HepG2 (cell line): ENCODE data around the gene TIMM44. TPM values are rescaled to one million over a fixed set of nuclear protein-coding genes. Genes with fewer than 3 reads are reported as not detected.

ENCODE experiments used
- ATAC-seq: fragments of 200-7000 bp; cut with Tn5 transposase; 3 replicates; pipeline ENCODE4 v1.9.1; 2020; ENCODE audit warnings: mild to moderate bottlenecking, moderate library complexity
- BruUV-seq: library from RNA; stranded (reverse); fragments of 400-500 nt; replicated peaks from 2 replicates; lab custom pipeline; 2021; lab: Mats Ljungman, UMichigan
- CTCF ChIA-PET: fragments of 300-600 bp; formaldehyde crosslinking; extraction: SDS; loops from one replicate; lab custom pipeline; 2021; ENCODE audit warnings: low total read pairs, inconsistent platforms, low intra/inter-chr PET ratio; lab: Yijun Ruan, JAX
- POLR2A ChIA-PET: fragments of 350-600 bp; sonication (Branson Sonifier 250); formaldehyde crosslinking; loops from one replicate; lab custom pipeline; 2020; ENCODE audit warnings: antibody characterized with exemption, inconsistent platforms; lab: Yijun Ruan, JAX
- DNase-seq: peaks from one replicate; pipeline ENCODE4 v3.0.0-alpha.2; 2015; ENCODE audit warnings: low spot score
- FAIRE-seq: peaks from 3 replicates; lab custom pipeline; 2011; peaks lifted over from hg19 to GRCh38; lab: Jason Lieb, UNC
- H2AFZ ChIP-seq: one replicate; pipeline ENCODE4 v1.6.1; 2011; ENCODE audit warnings: low read length, inconsistent platforms
- H3K27ac ChIP-seq: fragments of 300-600 bp; 3 replicates; pipeline ENCODE4 v1.8.0; 2011; ENCODE audit warnings: mixed run types, mild to moderate bottlenecking, mixed read lengths, low read length, inconsistent platforms; ENCODE audit not compliant: insufficient read depth; ENCODE audit errors: extremely low read length
- H3K27me3 ChIP-seq, 2 experiments: fragments of 200-600 bp in 1 of 2; 2 replicates in 1 of 2; 3 replicates in 1 of 2; pipeline versions ENCODE4 v1.6.0 to v1.8.0; 2011; ENCODE audit warnings: low read length in 2 of 2, mild to moderate bottlenecking in 2 of 2, moderate library complexity in 2 of 2, inconsistent platforms in 1 of 2; ENCODE audit not compliant: insufficient read depth in 2 of 2, control insufficient read depth in 1 of 2
- H3K36me3 ChIP-seq, 2 experiments: fragments of 200-600 bp in 1 of 2; replicated peaks in 1 of 2; 2 replicates in 1 of 2; 3 replicates in 1 of 2; pipeline versions ENCODE4 v1.5.1 to v1.8.0; 2011; ENCODE audit warnings: low read length in 2 of 2, inconsistent platforms in 1 of 2; ENCODE audit not compliant: insufficient read depth in 2 of 2, control insufficient read depth in 1 of 2
- H3K4me1 ChIP-seq: 2 replicates; pipeline ENCODE4 v1.5.1; 2012; ENCODE audit warnings: low read length, inconsistent platforms; ENCODE audit not compliant: insufficient read depth
- H3K4me2 ChIP-seq: 2 replicates; pipeline ENCODE4 v1.6.0; 2011; ENCODE audit warnings: low read depth, low read length, inconsistent platforms
- H3K4me3 ChIP-seq, 3 experiments: fragments of 200-600 bp in 1 of 3; sonication (generic), shearing (Covaris generic) in 1 of 3; replicated peaks in 1 of 3; 2 replicates each; pipeline ENCODE4 v1.5.1; 2011 to 2016; ENCODE audit warnings: low read length in 3 of 3, inconsistent platforms in 2 of 3, low read depth in 2 of 3, mild to moderate bottlenecking in 2 of 3, control low read depth in 1 of 3, mixed read lengths in 1 of 3; ENCODE audit not compliant: insufficient read depth in 1 of 3
- H3K79me2 ChIP-seq: one replicate; pipeline ENCODE4 v1.6.1; 2011; ENCODE audit warnings: low read length, inconsistent platforms; ENCODE audit not compliant: insufficient read depth
- H3K9ac ChIP-seq: 2 replicates; pipeline ENCODE4 v1.6.0; 2011; ENCODE audit warnings: mild to moderate bottlenecking, low read depth, low read length, inconsistent platforms; ENCODE audit not compliant: insufficient read depth
- H3K9me3 ChIP-seq: 2 replicates; pipeline ENCODE4 v1.5.1; 2012; ENCODE audit warnings: mild to moderate bottlenecking, low read length
- H4K20me1 ChIP-seq: 2 replicates; pipeline ENCODE4 v1.6.0; 2011; ENCODE audit warnings: inconsistent platforms, mild to moderate bottlenecking, low read length, moderate library complexity; ENCODE audit not compliant: insufficient read depth
- MEIS2 ChIP-seq: sonication (generic); formaldehyde crosslinking; IDR thresholded peaks from 2 replicates; pipeline ENCODE4 v1.9.0; 2021; ENCODE audit warnings: mild to moderate bottlenecking, missing genetic modification reagents
- NKX3-1 ChIP-seq: sonication (generic); formaldehyde crosslinking; IDR thresholded peaks from 2 replicates; pipeline ENCODE4 v1.5.0; 2020; ENCODE audit warnings: missing genetic modification reagents
- PHF21A ChIP-seq: sonication (generic); formaldehyde crosslinking; IDR thresholded peaks from 2 replicates; pipeline ENCODE4 v1.5.0; 2020; ENCODE audit warnings: mild to moderate bottlenecking, missing genetic modification reagents
- RFXAP ChIP-seq: sonication (generic); formaldehyde crosslinking; IDR thresholded peaks from 2 replicates; pipeline ENCODE4 v1.4.0; 2020; ENCODE audit warnings: missing genetic modification reagents, borderline replicate concordance
- ZFP36L1 ChIP-seq: sonication (generic); formaldehyde crosslinking; IDR thresholded peaks from 2 replicates; pipeline ENCODE4 v1.8.0; 2022; ENCODE audit warnings: mild to moderate bottlenecking, missing genetic modification reagents, moderate library complexity
- ZNF777 ChIP-seq: sonication (generic); formaldehyde crosslinking; IDR thresholded peaks from 2 replicates; pipeline ENCODE4 v1.4.0; 2020; ENCODE audit warnings: missing genetic modification reagents
- WGBS: methylation state at CpG from one replicate; pipeline ENCODE4 v1.1.6; 2017; ENCODE audit warnings: low lambda C conversion rate; 5-methylcytosine and 5-hydroxymethylcytosine counted together
- in situ Hi-C: cut with HindIII; loops from 2 replicates; pipeline ENCODE4 v1.10.0; 2017; ENCODE audit warnings: low pct_unique_long_range_greater_than_20kb; ENCODE audit not compliant: extremely low pct_ligation_motif_present
- intact Hi-C: fragments of 100-400 bp; cut with micrococcal nuclease; formaldehyde crosslinking; loops from one replicate; pipeline ENCODE4 v1.10.0; 2022; ENCODE audit not compliant: unreplicated experiment
- polyA plus RNA-seq, 8 experiments: library from polyadenylated mRNA; depleted of rRNA in 3 of 8; stranded (reverse) in 7 of 8; unstranded in 1 of 8; fragments of >200 nt; fragmentation: Illumina TruSeq in 4 of 8; extraction: Trizol in 4 of 8; gene quantifications; 2 replicates each; pipeline versions ENCODE4 v1.2.1 to v1.2.3, GENCODE V29; 2011 to 2016; ENCODE audit warnings: low read depth in 4 of 8, missing spikeins in 1 of 8, mixed read lengths in 1 of 8; ENCODE audit not compliant: insufficient read depth in 1 of 8
- total RNA-seq, 5 experiments: library from RNA; depleted of rRNA; stranded (reverse); fragments of >200 nt; fragmentation: Illumina TruSeq; extraction: Trizol; gene quantifications; 2 replicates each; pipeline ENCODE4 v1.2.3, GENCODE V29; 2016; ENCODE audit warnings: low read depth in 1 of 5
- TF ChIP-seq, protein P1 (sequence below): sonication (generic); formaldehyde crosslinking; IDR thresholded peaks from 2 replicates; pipeline ENCODE4 v1.5.1; 2020; ENCODE audit warnings: mild to moderate bottlenecking, missing genetic modification reagents, moderate library complexity
- TF ChIP-seq, protein P2 (sequence below): sonication (generic); formaldehyde crosslinking; IDR thresholded peaks from 2 replicates; pipeline ENCODE4 v1.4.0; 2020; ENCODE audit warnings: missing genetic modification reagents
- TF ChIP-seq, protein P3 (sequence below): sonication (generic); formaldehyde crosslinking; IDR thresholded peaks from 2 replicates; pipeline ENCODE4 v1.5.0; 2020; ENCODE audit warnings: mild to moderate bottlenecking, missing genetic modification reagents, borderline replicate concordance

TIMM44 gene
- total and polyA plus RNA-seq, 2 of the 13 experiments (the other 11 are each of a cell fraction or from before 2014, with no cell fraction given), result 42.9 to 72.6 TPM

DNA sequence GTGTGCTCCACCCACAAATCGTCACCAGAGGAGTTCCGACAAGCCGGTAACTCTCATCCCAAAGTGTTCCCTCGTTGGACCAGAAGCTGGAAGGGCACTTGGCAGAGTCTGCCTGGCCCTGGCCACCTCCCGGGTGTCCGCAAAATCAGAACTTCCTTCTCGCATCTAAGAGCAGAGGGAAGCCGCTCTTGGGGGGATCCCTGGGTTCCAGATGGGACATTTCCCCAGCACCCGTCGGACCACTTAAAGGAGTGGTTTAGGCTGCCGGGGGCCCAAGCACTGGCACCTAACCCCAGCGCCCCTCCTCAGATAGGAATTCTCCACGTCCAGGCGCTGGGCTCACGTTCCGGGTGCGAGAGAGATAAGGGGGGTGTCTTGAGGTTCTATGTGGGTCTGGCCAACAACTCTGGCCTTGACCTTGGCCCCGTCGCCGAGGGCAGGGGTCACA lies 40.6 kb downstream of the TIMM44 start:
- H3K4me1 ChIP-seq, result peaks cover 45% of the 10 kb centered on the region
- peak overlapping the region; percentile 53 to 77 (median 56) for H3K4me3 ChIP-seq
- TSS peak; percentile 89 for BruUV-seq
- H4K20me1 ChIP-seq, result peaks cover 10% of the 10 kb centered on the region; the same call in 1 of the 2 replicates
- H3K4me2 ChIP-seq, result peak overlapping the region; percentile 95
- H3K79me2 ChIP-seq, result peaks cover 29% of the 10 kb centered on the region
- H3K27me3 ChIP-seq, result no peaks in the 10 kb centered on the region; a peak in 1 of 5 replicates
- ChIA-PET CTCF (interaction anchor here (1.4 to 2.0 kb wide), 2 partner anchors 33 to 50 kb away, joined by 5 to 8 read pairs; no protein-coding TSS in a partner anchor), POLR2A (interaction anchor here (0.9 to 4.9 kb wide), 13 partner anchors 9 to 98 kb away, joined by 3 to 83 read pairs (median 5); partner anchors contain the start of genes LRRC8E, SNAPC2 and TIMM44)
- H3K36me3 ChIP-seq, result peaks cover 9 to 22% of the 10 kb centered on the region in 2 experiments; a peak in 3 of 5 replicates
- DNase-seq (no peak), ATAC-seq (peak; percentile 9; the same call in 2 of the 3 replicates), FAIRE-seq (no peak)
- peak overlapping the region; percentile 87 for H3K9ac ChIP-seq
- no peaks in the 10 kb centered on the region for H3K9me3 ChIP-seq
- in situ Hi-C loops (no loop called here), intact Hi-C loops (loop anchor here (1.0 to 2.0 kb wide), 2 partner anchors 32 to 50 kb away; no protein-coding TSS in a partner anchor)
- peak overlapping the region; percentile 91 for H3K27ac ChIP-seq
- 63% methylated on average over 3 of the region's 20 CpGs for WGBS
- H2AFZ ChIP-seq, result no peak overlapping the region
- TF ChIP-seq, protein P1, sequence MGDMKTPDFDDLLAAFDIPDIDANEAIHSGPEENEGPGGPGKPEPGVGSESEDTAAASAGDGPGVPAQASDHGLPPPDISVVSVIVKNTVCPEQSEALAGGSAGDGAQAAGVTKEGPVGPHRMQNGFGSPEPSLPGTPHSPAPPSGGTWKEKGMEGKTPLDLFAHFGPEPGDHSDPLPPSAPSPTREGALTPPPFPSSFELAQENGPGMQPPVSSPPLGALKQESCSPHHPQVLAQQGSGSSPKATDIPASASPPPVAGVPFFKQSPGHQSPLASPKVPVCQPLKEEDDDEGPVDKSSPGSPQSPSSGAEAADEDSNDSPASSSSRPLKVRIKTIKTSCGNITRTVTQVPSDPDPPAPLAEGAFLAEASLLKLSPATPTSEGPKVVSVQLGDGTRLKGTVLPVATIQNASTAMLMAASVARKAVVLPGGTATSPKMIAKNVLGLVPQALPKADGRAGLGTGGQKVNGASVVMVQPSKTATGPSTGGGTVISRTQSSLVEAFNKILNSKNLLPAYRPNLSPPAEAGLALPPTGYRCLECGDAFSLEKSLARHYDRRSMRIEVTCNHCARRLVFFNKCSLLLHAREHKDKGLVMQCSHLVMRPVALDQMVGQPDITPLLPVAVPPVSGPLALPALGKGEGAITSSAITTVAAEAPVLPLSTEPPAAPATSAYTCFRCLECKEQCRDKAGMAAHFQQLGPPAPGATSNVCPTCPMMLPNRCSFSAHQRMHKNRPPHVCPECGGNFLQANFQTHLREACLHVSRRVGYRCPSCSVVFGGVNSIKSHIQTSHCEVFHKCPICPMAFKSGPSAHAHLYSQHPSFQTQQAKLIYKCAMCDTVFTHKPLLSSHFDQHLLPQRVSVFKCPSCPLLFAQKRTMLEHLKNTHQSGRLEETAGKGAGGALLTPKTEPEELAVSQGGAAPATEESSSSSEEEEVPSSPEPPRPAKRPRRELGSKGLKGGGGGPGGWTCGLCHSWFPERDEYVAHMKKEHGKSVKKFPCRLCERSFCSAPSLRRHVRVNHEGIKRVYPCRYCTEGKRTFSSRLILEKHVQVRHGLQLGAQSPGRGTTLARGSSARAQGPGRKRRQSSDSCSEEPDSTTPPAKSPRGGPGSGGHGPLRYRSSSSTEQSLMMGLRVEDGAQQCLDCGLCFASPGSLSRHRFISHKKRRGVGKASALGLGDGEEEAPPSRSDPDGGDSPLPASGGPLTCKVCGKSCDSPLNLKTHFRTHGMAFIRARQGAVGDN (CRISPR knock-in tag), result no peak
- TF ChIP-seq RFXAP (no peak), ZNF777 (CRISPR knock-in tag) (no peak), PHF21A (no peak; the same call in 1 of the 2 replicates), ZFP36L1 (CRISPR knock-in tag) (0 out of 2 replicates have a peak, but pooled peaks have one; percentile 2), MEIS2 (CRISPR knock-in tag) (no peak), NKX3-1 (CRISPR knock-in tag) (no peak)
- TF ChIP-seq, protein P2, sequence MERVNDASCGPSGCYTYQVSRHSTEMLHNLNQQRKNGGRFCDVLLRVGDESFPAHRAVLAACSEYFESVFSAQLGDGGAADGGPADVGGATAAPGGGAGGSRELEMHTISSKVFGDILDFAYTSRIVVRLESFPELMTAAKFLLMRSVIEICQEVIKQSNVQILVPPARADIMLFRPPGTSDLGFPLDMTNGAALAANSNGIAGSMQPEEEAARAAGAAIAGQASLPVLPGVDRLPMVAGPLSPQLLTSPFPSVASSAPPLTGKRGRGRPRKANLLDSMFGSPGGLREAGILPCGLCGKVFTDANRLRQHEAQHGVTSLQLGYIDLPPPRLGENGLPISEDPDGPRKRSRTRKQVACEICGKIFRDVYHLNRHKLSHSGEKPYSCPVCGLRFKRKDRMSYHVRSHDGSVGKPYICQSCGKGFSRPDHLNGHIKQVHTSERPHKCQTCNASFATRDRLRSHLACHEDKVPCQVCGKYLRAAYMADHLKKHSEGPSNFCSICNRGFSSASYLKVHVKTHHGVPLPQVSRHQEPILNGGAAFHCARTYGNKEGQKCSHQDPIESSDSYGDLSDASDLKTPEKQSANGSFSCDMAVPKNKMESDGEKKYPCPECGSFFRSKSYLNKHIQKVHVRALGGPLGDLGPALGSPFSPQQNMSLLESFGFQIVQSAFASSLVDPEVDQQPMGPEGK (CRISPR knock-in tag), result peak; percentile 35; the same call in 1 of the 2 replicates
- TF ChIP-seq, protein P3, sequence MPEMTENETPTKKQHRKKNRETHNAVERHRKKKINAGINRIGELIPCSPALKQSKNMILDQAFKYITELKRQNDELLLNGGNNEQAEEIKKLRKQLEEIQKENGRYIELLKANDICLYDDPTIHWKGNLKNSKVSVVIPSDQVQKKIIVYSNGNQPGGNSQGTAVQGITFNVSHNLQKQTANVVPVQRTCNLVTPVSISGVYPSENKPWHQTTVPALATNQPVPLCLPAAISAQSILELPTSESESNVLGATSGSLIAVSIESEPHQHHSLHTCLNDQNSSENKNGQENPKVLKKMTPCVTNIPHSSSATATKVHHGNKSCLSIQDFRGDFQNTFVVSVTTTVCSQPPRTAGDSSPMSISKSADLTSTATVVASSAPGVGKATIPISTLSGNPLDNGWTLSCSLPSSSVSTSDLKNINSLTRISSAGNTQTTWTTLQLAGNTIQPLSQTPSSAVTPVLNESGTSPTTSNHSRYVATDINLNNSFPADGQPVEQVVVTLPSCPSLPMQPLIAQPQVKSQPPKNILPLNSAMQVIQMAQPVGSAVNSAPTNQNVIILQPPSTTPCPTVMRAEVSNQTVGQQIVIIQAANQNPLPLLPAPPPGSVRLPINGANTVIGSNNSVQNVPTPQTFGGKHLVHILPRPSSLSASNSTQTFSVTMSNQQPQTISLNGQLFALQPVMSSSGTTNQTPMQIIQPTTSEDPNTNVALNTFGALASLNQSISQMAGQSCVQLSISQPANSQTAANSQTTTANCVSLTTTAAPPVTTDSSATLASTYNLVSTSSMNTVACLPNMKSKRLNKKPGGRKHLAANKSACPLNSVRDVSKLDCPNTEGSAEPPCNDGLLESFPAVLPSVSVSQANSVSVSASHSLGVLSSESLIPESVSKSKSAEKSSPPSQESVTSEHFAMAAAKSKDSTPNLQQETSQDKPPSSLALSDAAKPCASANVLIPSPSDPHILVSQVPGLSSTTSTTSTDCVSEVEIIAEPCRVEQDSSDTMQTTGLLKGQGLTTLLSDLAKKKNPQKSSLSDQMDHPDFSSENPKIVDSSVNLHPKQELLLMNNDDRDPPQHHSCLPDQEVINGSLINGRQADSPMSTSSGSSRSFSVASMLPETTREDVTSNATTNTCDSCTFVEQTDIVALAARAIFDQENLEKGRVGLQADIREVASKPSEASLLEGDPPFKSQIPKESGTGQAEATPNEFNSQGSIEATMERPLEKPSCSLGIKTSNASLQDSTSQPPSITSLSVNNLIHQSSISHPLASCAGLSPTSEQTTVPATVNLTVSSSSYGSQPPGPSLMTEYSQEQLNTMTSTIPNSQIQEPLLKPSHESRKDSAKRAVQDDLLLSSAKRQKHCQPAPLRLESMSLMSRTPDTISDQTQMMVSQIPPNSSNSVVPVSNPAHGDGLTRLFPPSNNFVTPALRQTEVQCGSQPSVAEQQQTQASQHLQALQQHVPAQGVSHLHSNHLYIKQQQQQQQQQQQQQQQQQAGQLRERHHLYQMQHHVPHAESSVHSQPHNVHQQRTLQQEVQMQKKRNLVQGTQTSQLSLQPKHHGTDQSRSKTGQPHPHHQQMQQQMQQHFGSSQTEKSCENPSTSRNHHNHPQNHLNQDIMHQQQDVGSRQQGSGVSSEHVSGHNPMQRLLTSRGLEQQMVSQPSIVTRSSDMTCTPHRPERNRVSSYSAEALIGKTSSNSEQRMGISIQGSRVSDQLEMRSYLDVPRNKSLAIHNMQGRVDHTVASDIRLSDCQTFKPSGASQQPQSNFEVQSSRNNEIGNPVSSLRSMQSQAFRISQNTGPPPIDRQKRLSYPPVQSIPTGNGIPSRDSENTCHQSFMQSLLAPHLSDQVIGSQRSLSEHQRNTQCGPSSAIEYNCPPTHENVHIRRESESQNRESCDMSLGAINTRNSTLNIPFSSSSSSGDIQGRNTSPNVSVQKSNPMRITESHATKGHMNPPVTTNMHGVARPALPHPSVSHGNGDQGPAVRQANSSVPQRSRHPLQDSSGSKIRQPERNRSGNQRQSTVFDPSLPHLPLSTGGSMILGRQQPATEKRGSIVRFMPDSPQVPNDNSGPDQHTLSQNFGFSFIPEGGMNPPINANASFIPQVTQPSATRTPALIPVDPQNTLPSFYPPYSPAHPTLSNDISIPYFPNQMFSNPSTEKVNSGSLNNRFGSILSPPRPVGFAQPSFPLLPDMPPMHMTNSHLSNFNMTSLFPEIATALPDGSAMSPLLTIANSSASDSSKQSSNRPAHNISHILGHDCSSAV (CRISPR knock-in tag), result no peak
